Smooth muscle cell (in vitro differentiated cells): ENCODE measurements around the gene NSG1. TPM values are rescaled to one million over a fixed set of nuclear protein-coding genes. Genes with fewer than 3 reads are reported as not detected.
A peak's percentile ranks its signal among the peaks of the same experiment; 100 is the strongest.

Experiments
- DNase-seq: peaks from one replicate; lab custom pipeline; 2025; ENCODE audit not compliant: unreplicated experiment; lab: John Stamatoyannopoulos, UW
- H2AFZ ChIP-seq: fragments of 200-600 bp; sonication (generic); 2 replicates; pipeline ENCODE4 v1.6.0; 2016; ENCODE audit warnings: antibody characterized with exemption, low read depth, mild to moderate bottlenecking
- H3F3A ChIP-seq: fragments of 200-600 bp; sonication (generic); 2 replicates; pipeline ENCODE4 v1.6.0; 2017; ENCODE audit warnings: antibody characterized with exemption, low read depth
- H3K27ac ChIP-seq: fragments of 200-600 bp; sonication (generic); 2 replicates; pipeline ENCODE4 v1.5.1; 2016; ENCODE audit warnings: low read depth, mild to moderate bottlenecking
- H3K27me3 ChIP-seq: fragments of 200-600 bp; sonication (generic); 2 replicates; pipeline ENCODE4 v1.6.1; 2016; ENCODE audit warnings: low read depth, mild to moderate bottlenecking
- H3K36me3 ChIP-seq: fragments of 200-600 bp; sonication (generic); 2 replicates; pipeline ENCODE4 v1.5.1; 2016; ENCODE audit warnings: low read depth
- H3K4me1 ChIP-seq: fragments of 200-600 bp; sonication (generic); 2 replicates; pipeline ENCODE4 v1.5.1; 2016; ENCODE audit warnings: low read depth
- H3K4me2 ChIP-seq: fragments of 200-600 bp; sonication (generic); 2 replicates; pipeline ENCODE4 v1.6.0; 2016; ENCODE audit warnings: mild to moderate bottlenecking
- H3K4me3 ChIP-seq: fragments of 200-600 bp; sonication (generic); 2 replicates; pipeline ENCODE4 v1.5.1; 2016; ENCODE audit warnings: mild to moderate bottlenecking
- H3K79me2 ChIP-seq: fragments of 200-600 bp; sonication (generic); 2 replicates; pipeline ENCODE4 v1.6.0; 2016; ENCODE audit warnings: low read depth, mild to moderate bottlenecking
- H3K9ac ChIP-seq: fragments of 200-600 bp; sonication (generic); 2 replicates; pipeline ENCODE4 v1.6.0; 2016; ENCODE audit warnings: low read depth
- H3K9me3 ChIP-seq: fragments of 200-600 bp; sonication (generic); replicated peaks from 2 replicates; pipeline ENCODE4 v1.5.1; 2016; ENCODE audit warnings: low read depth
- H4K20me1 ChIP-seq: fragments of 200-600 bp; sonication (generic); 2 replicates; pipeline ENCODE4 v1.6.0; 2016; ENCODE audit warnings: low read depth
- CTCF ChIP-seq: fragments of 200-600 bp; sonication (generic); IDR thresholded peaks from 2 replicates; pipeline ENCODE4 v1.5.1; 2017; ENCODE audit warnings: borderline replicate concordance, mild to moderate bottlenecking, antibody characterized with exemption; ENCODE audit not compliant: insufficient read depth, poor library complexity, severe bottlenecking
- WGBS: methylation state at CpG from one replicate; pipeline ENCODE4 v1.1.7; 2016; ENCODE audit warnings: low lambda C conversion rate; 5-methylcytosine and 5-hydroxymethylcytosine counted together
- polyA plus RNA-seq: library from polyadenylated mRNA; unstranded; fragments of >200 nt; fragmentation: Nextera tagmentation; extraction: Ambion mirVana; gene quantifications from 2 replicates; pipeline ENCODE4 v1.2.1, GENCODE V29; 2016
- total RNA-seq: library from RNA; depleted of rRNA; stranded (reverse); fragments of >200 nt; gene quantifications from 2 replicates; pipeline ENCODE4 v1.2.3, GENCODE V29; 2014

NSG1 gene
- total and polyA plus RNA-seq, 2 experiments from 2014 or later: 8.4 to 11.4 TPM

GRCh38 chr4:4457803-4458553 lies 71.1 kb downstream of the NSG1 start:
- Histone ChIP-seq H4K20me1 (no peaks in the 10 kb centered on the region), H3K9ac (peak overlapping the region; percentile 8), H3K4me3 (no peak overlapping the region), H3K79me2 (no peaks in the 10 kb centered on the region), H2AFZ (no peak overlapping the region), H3K27me3 (no peaks in the 10 kb centered on the region), H3K9me3 (no peaks in the 10 kb centered on the region), H3K4me1 (peaks cover 2% of the 10 kb centered on the region), H3K36me3 (no peaks in the 10 kb centered on the region), H3K27ac (peak overlapping the region; percentile 85), H3K4me2 (peak overlapping the region; percentile 9), H3F3A (no peaks in the 10 kb centered on the region)
- no peak for TF ChIP-seq CTCF
- 43% methylated on average over 5 of the region's 5 CpGs for WGBS
- DNase-seq: no peak

GRCh38 chr4:4459181-4459580 lies 72.3 kb downstream of the NSG1 start:
- no peak for TF ChIP-seq CTCF

GRCh38 chr4:4460759-4461158 lies 73.9 kb downstream of the NSG1 start:
- Histone ChIP-seq H3K27ac (no peak overlapping the region), H4K20me1 (no peaks in the 10 kb centered on the region), H3F3A (no peaks in the 10 kb centered on the region), H3K9ac (no peak overlapping the region), H2AFZ (no peak overlapping the region), H3K4me2 (no peak overlapping the region), H3K9me3 (no peaks in the 10 kb centered on the region), H3K27me3 (no peaks in the 10 kb centered on the region), H3K79me2 (no peaks in the 10 kb centered on the region), H3K4me1 (peaks cover 2% of the 10 kb centered on the region), H3K36me3 (peaks cover 4% of the 10 kb centered on the region), H3K4me3 (no peak overlapping the region)
- TF ChIP-seq CTCF: no peak
- WGBS: over 99% methylated on average over 6 of the region's 6 CpGs
- no peak for DNase-seq

More at GRCh38 chr4:4459181-4459580, 72.3 kb downstream of the NSG1 start:
- no peak overlapping the region for H3K4me2 ChIP-seq
- 88% methylated on average over 5 of the region's 5 CpGs for WGBS
- no peaks in the 10 kb centered on the region for H4K20me1 ChIP-seq
- H3K4me3 ChIP-seq: no peak overlapping the region
- H2AFZ ChIP-seq: no peak overlapping the region
- H3K27me3 ChIP-seq: no peaks in the 10 kb centered on the region
- H3K36me3 ChIP-seq: no peaks in the 10 kb centered on the region
- H3K79me2 ChIP-seq: no peaks in the 10 kb centered on the region
- no peak for DNase-seq
- no peaks in the 10 kb centered on the region for H3F3A ChIP-seq
- no peak overlapping the region for H3K27ac ChIP-seq
- H3K9me3 ChIP-seq: no peaks in the 10 kb centered on the region
- H3K9ac ChIP-seq: no peak overlapping the region
- peaks cover 2% of the 10 kb centered on the region for H3K4me1 ChIP-seq

GRCh38 chr4:4461178-4461577 lies 74.3 kb downstream of the NSG1 start:
- Histone ChIP-seq H3K79me2 (no peaks in the 10 kb centered on the region), H2AFZ (no peak overlapping the region), H3K4me3 (no peak overlapping the region), H3K4me1 (peaks cover 2% of the 10 kb centered on the region), H3K27ac (no peak overlapping the region), H4K20me1 (no peaks in the 10 kb centered on the region), H3F3A (no peaks in the 10 kb centered on the region), H3K9ac (no peak overlapping the region), H3K4me2 (no peak overlapping the region), H3K27me3 (no peaks in the 10 kb centered on the region), H3K36me3 (peaks cover 4% of the 10 kb centered on the region), H3K9me3 (no peaks in the 10 kb centered on the region)
- DNase-seq: no peak
- TF ChIP-seq CTCF: no peak
